Stimulated activated CD4-positive, alpha-beta T cell treated with anti-CD3 and anti-CD28 coated beads, Interleukin-2, amount 100 ng/mL, for 24 hours (primary cell): ENCODE measurements around the gene DLGAP1.

Experiments used
- DNase-seq, 2 donors: peaks; one replicate each; pipeline ENCODE4 v3.0.0-alpha.2; 2020

DLGAP1 gene

DNA sequence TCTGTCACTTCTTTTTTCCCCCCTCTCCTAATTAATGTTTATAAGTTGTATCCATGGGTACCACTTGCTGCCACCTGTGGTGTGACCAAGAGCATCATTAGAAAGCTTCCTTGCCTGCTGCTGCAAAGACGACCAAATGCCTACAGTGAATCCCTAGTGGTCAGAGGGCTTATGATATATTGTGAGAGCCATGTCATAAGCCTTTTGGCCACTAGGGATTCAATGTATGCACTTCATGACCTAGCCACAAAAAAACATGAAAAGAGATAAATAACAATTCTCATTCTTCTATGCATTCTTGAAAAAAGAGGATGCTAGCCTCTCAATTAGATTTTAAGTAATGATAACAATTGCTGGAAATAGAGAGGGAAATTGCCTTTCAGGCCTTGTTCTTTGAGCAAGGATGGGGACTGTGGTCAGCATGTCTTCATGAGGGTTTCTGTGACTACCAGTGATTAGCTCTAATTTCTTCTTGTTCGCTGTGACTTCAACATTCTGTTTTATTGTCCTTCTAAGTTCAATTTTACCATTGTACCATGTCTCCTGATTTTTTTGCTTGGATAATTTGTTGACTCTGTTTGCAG is 569.8 kb downstream of the DLGAP1 start:
- DNase-seq, result no peak

DNA sequence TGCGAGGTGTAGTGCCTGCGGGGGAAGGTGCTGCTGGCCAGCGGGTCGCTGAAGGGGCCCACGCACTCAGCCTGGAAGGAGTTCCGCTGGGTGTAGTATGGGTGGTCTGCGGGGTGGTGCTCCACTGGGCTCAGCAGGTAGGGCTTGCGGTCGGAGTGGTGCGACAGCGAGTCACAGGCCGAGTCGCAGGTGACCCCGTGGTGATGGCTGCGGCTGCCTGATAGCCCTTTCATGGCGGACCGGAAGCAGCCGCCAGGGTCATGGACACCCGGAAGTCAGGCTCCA is 575.3 kb downstream of the DLGAP1 start:
- DNase-seq, result no peak

DNA sequence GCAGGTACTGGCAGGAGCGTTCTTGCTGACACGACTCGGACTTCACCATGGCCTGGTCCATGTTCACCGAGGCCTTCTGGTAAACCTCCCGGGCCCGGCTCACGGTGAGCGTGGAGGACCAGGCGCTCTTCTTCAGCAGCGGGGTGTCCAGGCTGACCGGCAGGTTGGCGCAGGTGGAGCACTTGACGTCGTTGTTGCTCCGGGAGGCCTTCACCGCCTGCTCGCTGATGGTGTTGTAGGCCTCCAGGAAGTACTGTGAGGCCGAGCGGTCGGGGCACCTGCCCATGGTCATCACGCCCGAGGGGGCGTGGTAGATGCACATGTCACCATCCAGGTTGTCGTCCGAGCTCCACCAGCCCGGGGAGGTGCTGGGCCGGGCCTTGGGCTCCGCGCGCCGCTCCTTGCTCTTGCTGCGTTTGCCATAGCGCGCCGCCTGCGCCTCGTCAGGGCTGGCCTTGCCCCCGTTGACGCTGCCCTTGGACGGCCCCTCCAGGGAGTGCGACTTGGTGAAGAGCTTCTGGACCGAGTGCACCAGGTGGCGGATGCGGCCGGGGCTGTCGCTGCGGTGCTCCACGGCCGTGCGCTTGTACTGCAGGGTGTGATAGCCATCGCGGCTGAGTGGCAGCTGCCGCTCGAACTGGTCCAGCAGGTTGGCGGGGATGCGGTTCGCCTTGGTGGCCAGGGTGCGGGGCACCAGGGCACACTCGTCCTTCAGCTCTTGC is 575.8 kb downstream of the DLGAP1 start:
- DNase-seq, result no peak

DNA sequence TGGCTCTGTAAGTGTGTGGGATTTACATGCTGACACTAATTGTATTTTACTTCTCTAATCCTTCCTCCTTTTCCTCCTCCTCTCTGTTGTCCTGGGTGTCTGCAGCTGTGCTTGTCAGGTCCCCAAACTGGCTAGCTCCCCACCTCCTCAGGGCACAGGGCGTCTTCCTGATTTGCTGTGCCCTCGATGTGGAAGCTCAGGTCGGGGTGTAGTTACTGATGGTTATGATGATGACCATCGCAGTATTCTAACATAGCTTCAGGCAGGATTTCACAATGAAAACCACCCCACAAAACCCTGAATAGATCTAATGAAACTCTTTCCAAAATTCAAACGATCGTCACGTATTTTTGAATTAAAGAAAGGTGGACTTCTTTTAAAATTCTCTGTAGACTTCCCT is 576.7 kb downstream of the DLGAP1 start:
- DNase-seq, result no peak

DNA sequence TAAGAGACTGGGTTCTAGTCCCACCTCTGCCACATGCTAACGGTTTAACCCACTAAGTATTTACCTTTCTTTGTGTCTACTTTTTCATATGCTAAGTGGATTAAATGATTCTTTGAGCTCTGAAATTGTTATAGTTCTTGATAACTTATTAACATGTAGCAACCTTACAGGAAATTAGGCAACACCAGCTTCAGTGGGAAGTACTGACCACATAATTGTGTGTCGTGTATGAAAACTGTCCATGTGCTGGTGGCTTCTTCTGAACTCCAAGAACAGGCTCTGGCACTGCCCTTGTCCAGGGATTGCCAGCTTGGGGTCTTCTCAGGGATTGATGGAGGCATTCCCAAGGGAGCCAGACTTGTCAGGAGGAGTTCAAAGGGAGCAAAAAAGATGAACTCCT is 577.4 kb downstream of the DLGAP1 start:
- DNase-seq, result no peak

DNA sequence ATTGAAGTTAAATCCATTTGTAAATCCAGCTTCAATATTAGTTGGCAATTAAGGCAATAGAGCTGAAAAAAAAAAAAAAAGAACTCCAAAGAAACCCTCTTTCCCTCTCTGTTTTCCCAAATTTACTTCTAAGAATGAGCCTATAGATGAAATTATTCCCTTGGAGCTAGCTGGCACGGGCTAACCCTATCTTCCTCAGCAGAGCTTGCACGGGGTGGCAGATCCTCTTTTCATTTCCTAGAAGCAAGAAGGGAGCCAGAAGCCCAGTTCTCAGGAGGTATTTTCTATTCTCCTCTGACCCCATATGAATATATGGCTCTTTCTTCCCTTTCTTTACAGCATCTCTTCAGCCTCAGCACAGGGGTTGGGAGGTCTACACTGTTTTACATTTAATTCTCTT is 579.1 kb downstream of the DLGAP1 start:
- no peak for DNase-seq

DNA sequence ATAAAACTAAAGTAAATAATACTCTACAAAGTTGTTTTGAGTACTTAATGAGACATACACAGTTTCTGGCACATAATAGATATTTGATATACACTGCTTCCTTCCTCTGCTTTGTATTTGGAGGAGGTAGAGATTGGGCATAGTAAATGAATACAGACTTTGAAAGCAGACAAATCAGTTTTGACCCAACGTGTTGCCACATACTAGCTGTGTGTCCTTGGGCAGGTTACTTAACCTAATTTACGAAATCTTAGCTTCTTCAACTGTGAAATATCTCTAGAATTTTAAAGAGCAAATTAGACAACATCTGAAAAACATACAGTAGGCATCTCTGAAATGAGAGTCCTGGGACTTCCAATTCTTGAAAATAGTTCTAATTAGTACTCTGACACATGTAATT is 579.7 kb downstream of the DLGAP1 start:
- no peak for DNase-seq

DNA sequence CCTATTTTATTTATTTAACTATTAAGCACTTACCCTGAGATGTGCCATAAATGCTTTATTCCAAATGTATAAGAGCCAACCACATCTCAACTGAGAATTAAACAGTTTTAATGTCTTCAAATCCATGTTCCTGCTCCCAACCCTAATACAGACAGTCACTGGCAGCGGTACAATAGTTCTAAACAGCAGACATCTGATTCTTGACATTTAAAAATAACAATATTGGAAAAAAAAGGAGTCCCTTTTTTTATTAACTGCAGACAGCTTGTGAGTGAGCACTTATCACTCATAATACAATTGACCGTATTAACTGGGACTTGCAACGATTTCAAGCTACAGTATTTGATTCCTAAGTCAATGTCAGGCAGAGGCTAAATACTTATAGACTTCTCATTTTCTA is 580.5 kb downstream of the DLGAP1 start:
- DNase-seq, result no peak

DNA sequence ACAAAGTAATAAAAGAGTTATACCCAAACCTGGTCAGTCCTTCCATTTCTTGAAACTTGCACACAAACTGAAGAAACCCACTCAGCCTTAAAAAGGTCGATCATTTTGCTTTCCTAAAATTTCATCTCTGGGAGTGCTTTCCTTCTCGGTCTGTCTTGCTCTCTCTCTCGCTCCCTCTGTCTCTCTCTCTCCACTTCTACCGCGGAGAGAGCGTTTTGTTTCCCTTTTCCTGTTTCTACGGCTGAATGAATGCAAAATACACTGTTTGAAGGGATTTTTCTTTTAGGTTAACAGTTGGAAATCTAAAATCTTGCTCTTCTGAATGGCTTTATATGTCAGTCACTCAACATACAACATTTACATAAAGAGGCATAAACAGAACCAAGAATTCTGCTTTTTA is 581.0 kb downstream of the DLGAP1 start:
- DNase-seq, result no peak

DNA sequence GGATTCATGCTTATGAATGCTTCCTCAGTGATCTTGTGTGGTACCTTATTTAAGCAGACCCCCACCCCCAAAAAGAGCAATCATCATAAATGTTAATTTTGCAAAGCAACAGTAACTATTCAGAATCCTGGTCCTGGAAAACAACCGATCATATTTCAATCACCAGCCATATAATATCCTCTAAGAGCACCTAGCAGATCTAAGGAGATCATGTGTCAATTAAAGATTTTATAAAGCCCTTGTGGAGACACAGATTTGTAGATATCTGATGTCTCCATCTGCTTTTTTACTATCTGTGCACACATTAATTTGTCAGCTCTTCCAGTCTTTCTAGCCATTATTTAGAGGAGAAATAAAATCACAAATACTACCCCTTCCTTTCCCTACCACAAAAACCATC is 581.4 kb downstream of the DLGAP1 start:
- no peak for DNase-seq

DNA sequence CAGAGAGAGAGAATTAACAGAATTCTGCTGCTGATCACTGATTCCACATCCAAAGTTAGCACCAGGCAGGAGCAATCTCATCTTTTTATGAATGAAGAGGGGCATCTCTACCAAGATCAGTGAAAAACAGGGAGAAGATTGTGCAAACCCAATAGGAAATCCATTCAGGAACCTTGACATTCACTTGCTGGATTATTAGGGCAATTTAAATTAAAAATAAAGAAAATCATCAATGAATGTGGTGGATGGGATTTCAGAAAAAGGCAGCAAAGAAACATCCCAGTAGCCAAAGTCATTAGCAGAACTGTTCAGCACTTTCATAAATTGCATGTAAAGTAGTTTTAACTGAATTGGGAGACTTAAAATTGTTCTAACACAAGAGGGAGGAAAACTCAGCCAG is 581.9 kb downstream of the DLGAP1 start:
- DNase-seq, result no peak

DNA sequence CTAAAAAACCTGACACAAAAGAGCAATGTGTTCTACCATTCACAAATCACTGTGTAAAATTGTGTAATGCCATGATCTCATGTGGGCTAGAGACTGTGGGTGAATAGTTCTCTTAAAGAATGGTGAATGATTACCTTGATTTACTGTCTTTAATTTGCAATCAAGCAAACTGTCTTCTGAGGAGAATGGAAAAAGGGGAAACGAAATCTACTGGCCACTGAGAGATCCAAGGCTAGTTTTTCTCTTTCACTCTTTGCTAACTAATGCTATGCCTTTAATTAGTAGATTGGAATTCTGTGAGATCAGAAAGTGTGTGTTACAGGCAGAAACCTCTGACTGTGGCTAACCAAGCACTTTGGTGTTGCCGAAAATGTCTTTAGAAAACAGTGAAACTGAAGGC is 582.5 kb downstream of the DLGAP1 start:
- no peak for DNase-seq

DNA sequence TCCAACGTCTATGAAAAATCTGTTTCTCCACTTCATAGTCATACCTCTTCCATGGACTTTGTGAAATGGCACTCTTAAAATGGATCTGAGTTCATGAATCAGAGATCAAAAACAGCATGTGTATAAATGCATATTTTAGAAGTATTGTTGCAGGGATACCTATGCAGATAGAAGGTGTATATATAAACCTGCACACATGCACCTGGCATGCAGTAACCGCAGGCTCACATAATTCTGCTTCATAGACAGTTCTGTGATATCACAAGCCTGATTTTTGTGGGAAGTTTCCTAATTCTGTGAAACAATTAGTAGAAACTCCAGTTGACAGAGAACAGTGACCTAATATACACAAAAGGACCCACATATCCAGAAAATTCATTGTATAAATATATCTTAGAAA is 583.4 kb downstream of the DLGAP1 start:
- no peak for DNase-seq

DNA sequence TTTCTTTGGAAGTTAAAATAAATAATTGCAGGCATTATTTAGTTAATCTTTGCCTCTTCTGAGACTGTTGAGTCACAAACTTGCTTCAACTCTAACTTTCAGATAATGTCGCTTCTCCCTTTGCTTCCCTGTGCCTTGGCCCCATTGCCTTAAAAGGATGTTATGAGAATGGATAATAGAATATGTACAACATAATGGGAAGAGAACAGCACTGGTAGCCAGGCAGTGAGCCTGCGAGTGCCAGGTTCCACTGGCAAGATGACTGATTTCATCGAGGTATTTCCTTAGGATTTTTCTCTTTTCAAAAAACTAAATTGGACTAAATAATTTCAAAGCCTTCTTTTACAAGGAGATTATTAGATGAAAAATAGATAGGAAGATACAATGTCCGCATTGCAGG is 584.2 kb downstream of the DLGAP1 start:
- DNase-seq, result no peak

DNA sequence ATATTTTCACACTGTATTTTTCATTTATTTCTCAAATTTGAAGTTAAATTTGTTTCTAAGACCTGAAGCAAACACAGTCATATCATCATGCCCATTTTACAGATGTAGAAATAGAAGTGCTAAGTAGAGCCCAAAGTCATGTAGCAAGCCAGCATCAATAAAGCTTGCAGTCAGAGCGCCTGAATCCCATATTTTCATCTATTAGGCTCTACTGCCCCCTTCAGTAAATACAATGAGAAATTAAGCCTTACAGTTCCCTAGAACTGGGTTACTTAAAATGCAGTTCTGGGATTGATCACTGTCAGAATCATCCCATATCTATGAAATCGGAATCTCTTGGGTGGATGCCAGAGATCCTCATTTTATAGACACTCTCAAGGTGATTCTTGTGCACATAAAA is 585.3 kb downstream of the DLGAP1 start:
- DNase-seq, result no peak

DNA sequence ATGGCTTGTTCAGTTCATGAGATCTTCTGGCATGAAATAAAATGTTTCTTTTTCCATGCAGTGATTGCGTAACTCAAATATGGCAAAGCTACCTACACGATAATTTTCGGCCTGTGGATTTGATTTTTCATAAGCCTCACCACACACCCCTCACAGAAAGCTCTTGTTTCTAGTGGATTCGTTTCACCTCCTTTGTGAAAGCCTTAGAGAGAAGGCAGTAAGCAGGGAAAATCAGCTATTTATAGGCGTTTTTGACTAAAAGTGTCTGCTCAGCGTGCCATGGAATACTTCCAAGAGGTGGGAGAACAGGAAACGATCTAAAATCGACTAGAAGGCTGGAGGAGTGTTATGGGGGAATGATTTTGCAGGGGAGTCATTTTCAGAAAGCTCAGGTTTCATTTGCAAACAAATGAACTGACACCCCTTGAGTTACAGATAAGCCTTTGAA is 587.2 kb downstream of the DLGAP1 start:
- no peak for DNase-seq

DNA sequence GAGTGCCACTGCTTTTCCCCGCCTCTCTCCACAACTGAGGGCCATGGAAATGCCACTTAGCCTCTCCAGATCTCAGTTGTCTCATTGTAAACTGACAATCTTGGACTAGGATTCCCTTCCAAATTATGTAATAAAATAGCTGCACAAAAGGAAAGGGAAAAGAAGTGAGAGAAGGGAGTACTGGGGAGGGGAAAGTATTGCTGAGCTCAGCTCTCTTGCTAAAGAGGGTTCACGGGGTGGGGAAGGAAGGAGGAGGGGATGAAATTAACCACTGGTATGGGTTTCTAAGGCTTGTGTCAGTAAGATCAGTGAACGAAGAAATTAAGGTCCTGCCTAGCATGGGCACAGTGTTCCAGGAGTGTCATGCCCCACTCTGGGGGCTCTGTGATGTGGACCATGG is 587.9 kb downstream of the DLGAP1 start:
- no peak for DNase-seq

DNA sequence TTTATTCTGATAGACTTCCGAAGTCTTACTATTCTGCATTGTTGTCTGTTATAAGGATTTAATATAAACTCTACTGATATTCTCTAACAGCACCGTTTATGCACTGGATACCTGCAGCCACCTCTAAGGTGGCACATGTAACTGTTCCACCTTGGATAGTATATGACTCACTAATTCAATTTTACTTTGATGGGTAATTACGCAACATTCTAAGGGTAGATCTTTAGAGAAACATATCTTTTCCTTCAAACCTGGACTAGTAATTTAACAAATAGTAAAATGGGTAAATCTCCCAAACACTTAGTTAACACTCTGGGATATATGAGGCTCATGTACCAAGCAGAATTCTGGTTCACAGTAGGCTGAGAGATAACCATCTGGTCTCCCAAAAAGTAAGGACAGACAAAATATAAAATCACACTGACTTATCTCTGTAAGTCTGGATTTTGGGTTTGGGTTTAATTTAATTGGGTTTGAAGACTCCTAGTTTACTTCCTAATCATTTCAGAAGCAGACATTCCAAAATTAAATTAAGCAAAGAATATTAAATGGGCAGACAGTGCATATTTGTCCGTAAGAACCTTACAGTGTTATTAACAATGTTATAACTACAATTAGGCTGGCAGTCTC is 590.3 kb downstream of the DLGAP1 start:
- no peak for DNase-seq

DNA sequence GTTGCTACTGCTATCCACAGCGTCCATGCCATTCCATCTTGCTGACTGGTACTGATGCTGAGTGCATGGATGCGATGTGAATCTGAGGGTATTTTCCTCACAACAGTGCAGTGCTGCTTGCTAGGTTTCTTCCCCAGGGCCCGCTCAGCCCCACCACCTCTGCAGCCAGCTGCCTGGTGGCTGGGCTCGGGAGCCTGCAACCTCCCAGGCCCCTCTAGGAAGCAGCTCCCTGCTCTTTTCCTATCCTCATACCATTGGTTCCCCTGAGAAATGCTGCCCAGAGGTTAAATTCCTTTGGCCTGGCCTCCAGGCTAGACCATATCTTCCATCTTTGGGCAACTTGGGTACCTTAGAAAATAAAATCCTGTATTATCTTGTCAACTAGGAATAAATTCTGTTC is 591.5 kb downstream of the DLGAP1 start:
- no peak for DNase-seq

DNA sequence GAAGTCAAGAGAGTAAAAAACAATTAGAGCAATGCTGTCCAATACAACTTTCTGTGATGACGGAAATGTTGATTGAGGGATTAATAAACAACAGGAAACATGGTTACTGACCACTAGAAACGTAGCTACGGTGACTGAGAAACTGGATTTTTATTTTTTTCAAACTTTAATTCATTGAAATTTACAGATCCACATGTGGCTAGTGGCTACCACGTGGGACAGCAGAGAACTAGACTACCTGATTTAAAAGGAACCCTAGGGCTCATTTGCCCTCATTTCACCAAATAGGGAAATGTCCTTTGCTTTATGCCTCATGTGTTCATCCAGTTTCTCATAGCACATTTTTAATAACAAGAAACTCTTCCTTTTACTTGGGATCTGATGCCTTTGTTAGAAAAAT is 592.1 kb downstream of the DLGAP1 start:
- DNase-seq, result no peak

DNA sequence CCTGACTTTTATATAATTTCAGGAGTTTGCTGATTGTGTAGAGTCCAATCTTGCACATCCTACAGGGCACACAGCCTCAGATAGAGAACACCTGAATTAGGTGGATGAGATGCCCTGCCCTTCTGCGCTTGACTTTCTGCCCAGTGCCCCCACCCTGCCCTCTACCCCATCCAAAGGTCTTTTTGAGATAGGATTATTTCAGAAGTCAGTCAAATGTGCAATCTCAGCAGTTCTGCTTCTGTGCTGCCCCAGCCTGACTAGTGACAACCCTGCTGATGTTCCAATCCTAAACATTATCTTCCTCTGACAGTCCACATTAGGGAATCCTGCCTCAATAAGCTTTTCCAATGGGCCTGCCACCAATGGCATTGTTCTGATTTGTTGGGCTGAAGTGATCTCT is 593.6 kb downstream of the DLGAP1 start:
- no peak for DNase-seq

DNA sequence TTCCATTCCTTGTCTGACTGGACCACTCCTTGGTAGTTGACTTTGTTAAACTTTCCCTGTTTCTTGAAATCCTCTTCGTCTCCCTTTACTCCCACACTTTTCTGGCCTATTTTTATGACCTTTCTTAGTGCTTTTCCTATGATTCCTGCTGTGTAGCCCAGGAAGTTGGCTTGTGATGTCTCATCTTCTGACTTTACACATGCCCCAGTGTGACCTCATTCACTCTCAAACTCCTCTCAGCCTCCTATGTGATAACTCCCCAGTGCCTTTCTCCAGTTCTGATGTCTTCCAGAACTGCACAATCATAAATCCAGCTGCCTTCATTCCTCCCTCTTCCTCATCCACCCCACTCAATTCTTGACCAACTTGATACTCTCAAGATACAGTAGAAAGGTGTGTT is 597.6 kb downstream of the DLGAP1 start:
- DNase-seq, result no peak

DNA sequence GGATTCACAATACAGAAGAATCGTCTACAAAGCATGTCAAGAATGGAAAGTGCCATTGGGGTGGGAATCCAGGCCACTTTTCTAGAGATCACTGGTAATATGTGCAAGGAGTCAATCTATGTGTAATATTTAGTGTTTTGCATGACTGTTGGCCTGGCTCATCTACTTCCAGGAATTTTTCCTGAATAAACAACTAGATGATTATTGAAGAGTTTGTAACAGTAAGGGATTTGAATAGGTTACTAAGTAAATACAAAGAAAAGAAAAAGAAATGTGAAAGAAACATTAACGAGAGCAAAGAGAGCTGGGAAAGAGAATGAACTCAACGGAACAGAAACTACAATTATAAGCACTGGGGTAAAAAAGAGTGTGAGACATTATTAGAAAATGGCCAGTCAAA is 599.1 kb downstream of the DLGAP1 start:
- DNase-seq, result no peak

DNA sequence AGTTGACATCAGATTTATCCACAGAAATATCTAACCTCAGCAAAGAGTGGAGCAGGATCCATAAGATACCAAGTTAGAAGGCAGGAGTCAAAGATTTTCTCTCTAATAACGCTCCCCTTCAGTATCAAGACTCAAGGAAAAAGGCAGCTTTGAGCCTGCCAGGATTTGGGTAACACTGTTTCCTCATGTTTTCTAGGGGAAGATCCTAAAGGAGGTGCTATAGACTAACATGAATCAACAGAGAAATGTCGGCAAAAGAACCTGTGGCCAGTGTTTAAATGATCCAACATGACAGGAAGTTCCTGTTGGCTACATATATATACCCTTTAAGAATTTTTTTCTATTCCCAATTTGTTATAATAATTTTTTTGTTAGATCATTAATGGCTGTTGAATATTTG is 602.8 kb downstream of the DLGAP1 start:
- DNase-seq, result no peak

DNA sequence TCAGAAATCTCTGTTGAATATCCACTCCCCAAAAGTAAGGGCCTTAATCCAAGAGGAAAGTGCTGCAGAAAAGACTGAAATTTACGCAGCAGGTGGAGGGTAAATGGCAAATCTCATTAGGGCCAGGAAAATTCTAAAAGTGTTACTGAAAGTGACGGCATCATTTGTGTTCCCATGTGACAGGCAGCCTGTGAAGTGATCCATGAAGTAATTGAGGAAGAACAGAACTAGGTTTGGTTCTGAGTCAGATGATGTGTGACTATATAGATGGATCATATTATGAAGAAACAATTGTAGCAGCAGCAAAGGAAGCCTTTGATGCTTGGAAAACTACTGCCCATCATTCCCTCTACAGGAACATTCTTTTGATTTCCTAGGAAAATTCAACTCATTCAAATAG is 603.9 kb downstream of the DLGAP1 start:
- DNase-seq, result no peak
